Measurements from ENCODE around the gene THOC6. TPM values are rescaled to one million over a fixed set of nuclear protein-coding genes. Genes with fewer than 3 reads are reported as not detected.

The THOC6 gene
- 247 and 252 TPM in 2 replicates for total RNA-seq (2014; rRNA removed; shearing (Covaris generic); ENCODE audit: low replicate concordance)

DNA sequence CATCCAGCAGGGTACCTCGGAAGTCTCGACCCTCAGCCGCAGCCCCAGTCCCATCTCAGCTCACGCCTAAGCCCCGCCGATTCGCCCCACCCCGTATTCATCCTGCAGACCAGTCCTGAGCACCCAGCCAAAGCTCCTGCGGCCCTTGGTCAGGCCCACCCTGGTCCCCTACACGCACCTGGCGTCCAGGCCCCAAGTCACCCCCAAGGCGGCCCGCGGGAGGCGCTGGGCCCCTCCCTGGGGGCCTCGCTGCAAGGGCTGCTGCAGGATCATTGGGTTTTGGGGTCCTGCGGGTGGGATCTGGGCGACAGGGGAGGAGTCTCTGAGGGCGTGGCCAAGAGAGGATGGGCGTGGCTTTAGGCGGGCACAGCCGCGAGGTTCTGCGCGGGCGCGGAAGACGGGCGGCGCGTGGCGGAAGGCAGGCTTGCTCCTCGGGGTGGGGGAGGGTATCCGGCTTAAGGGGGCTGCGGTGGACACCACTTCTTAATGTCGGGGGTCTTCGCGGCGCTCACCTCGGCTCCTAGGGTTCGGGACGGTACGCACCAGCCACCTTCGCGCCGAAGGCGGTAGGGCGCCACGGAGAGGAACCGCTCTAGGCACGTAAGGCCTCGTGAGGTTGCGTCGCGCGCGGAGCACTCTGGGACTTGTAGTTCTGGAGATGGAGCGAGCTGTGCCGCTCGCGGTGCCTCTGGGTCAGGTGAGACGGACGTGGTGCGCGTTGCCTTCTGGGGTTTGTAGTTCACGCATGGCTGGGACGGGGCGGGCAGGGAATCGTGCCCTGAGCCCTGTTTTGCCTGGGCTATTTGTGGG is at the start of gene THOC6, which contains the start of gene HCFC1R1:
THOC6 (plus strand) TSS at position 367 of the 810 bp plus-strand sequence; CDS start at position 659, 292 bp downstream.
HCFC1R1 (minus strand) TSS at position 274 of the 810 bp plus-strand sequence; CDS start at position 273, 1 bp downstream.
- peak; percentile 97 for DNase-seq (ENCODE audit: low read depth)
- in situ Hi-C loops (cut with HindIII; ENCODE audit: low pct_unique_long_range_greater_than_20kb, low sequenced_read_pairs) = no loop called here

DNA sequence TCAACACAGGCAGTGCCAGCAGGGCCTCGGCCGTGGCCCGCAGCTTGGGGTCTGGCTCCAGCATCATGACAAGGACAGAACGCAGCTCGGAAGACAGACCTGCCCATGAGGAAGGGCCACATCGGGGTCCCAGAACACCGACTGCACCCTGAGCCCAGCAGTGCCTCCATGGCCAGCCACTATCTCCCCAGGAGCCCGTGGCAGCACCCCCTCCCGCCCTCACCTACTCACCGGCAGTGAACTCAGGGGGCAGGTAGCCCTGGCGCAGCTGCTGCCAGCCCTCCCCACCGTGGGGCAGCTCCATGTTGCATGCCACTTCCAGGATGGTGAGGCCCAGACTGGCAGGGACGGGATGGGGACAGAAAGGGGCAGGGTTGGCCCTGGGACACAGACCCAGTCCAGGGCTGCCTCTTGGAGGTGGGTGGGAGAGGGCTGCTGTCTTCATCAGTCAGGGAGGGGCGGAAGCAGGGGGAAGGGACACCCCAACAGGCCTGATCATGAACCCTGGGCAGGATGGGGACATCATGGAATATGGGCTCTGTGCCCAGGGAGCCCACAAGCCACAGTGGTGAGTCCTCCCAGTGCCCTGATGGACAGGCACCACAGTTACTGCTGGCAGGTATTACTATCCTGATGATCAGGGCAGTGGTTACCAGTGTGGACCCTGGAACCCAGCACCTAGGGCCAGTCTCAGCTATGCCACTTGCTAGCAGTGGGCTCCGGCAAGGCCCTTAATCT is 49.3 kb upstream of the THOC6 start:
- in situ Hi-C loops (cut with HindIII; ENCODE audit: low pct_unique_long_range_greater_than_20kb, low sequenced_read_pairs) = no loop called here
- DNase-seq (ENCODE audit: low read depth) = no peak

DNA sequence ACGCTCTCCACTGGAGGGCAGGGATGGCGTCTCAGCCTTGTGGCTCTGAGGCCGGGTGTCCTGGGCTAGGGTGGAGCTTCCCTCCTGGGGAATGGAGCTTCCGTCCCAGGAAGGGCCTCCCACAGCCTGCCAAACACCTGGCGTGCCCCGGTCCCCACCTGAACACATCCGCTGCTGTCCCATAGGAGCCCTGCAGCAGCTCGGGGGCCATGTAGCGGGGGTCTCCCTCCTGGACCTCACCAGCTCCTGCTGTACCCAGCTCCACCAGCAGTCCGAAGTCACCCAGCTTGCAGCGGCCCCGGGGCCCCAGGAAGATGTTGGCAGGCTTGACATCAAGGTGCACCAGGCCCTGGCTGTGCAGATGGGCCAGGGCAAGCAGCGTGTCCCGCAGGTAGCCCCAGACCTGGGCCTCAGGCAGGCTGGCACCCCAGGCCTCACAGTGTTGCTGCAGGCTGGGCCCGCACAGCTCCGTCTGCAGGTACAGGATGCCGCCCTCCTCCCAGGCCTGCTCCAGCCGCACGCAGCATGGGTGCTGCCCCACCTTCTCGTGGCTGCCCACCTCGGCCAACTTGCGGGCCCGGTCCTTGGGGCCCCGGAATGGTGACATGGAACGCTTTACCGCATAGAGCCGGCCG is 48.6 kb upstream of the THOC6 start:
- in situ Hi-C loops (cut with HindIII; ENCODE audit: low pct_unique_long_range_greater_than_20kb, low sequenced_read_pairs) = no loop called here
- DNase-seq (ENCODE audit: low read depth) = no peak

DNA sequence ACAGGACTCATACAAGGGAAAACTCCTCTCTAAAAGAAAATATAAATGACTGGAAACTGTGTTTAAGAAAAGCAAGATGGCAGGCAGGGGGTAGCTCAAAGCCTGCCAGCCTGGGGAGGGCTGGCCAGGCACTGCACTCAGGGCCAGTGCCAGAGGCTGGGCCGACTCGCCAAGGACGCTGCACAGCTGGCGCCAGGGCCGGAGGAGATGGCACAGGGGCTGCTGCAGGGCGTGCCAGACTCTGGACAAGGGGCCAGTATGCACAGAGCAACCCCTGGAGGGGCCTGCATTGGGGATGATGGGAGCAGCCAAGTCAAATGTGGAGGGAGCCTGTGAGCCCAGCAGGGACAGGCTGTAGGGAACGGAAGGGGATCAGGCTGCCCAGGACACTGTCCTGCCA is 47.6 kb upstream of the THOC6 start:
- no peak for DNase-seq (ENCODE audit: low read depth)
- in situ Hi-C loops (cut with HindIII; ENCODE audit: low pct_unique_long_range_greater_than_20kb, low sequenced_read_pairs) = no loop called here

DNA sequence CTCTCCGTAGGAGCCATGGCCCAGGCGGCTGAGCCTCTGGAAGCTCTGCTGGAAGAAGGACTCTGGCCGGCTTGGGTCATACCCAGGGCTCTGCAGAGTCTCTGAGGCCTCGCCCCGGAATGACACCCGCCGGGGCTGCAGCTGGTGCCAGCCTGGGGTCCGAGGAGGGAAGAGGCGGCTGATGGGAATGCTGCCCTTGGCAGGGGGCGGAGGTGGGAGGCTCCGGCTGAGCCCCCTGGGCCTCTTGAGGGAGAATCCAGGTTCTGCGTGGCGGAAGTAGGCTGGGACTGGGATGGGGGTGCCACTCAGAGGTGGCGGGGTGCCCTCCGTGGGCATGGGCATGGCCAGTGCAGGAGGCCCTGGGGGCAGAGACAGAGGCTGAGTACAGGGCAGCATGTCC is 47.2 kb upstream of the THOC6 start:
- in situ Hi-C loops (cut with HindIII; ENCODE audit: low pct_unique_long_range_greater_than_20kb, low sequenced_read_pairs) = no loop called here

DNA sequence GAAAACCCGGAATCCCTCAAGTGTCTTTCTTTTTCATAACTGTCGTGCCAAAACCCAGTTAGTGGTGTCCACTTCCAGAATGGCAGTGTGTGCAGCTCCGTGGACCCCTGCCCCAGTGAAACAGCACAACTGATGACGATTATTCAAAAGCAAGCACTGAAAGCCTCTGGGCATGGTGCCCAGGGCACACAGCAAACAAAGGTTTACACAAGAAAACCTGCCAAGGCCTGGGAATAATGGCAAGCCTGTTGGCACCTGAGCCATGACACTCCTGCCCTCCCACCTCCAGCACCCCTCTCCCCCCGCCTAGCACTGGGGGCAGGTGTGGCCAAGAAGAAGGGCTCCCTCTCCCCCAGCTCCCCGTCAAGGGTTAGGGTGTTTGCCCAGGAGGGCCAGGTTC is 46.4 kb upstream of the THOC6 start:
- in situ Hi-C loops (cut with HindIII; ENCODE audit: low pct_unique_long_range_greater_than_20kb, low sequenced_read_pairs) = no loop called here
- no peak for DNase-seq (ENCODE audit: low read depth)

More for the DNA sequence above, 47.2 kb upstream of the THOC6 start:
- no peak for DNase-seq (ENCODE audit: low read depth)

DNA sequence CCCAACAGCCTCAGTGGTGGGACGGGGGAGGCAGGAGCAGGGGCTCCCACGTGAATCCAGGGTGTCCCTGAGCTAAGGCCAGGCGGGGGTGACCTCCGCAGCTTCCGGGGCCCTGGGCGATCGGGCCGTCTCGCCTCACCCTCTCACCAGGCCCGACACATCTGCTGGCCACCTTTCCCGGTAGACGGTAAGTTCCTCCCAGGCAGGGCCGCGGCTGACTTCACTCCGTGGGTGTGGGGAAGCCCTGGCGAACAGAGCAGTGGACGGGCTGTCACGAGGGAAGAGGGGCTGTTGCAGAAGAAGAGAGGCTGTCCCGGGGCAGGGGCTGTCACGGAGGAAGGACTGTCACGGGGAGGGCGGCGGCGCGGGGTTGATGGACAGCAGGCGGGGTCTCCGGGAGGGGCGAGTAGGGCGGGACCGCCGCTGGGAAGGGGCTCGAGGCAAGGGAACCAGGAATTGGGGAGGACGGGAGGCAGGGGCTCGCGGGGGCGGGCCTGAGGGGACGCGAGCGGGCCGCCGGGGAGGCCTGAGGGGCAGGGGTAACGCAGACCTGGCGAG is 44.1 kb upstream of the THOC6 start:
- in situ Hi-C loops (cut with HindIII; ENCODE audit: low pct_unique_long_range_greater_than_20kb, low sequenced_read_pairs) = no loop called here
- DNase-seq (ENCODE audit: low read depth) = no peak

DNA sequence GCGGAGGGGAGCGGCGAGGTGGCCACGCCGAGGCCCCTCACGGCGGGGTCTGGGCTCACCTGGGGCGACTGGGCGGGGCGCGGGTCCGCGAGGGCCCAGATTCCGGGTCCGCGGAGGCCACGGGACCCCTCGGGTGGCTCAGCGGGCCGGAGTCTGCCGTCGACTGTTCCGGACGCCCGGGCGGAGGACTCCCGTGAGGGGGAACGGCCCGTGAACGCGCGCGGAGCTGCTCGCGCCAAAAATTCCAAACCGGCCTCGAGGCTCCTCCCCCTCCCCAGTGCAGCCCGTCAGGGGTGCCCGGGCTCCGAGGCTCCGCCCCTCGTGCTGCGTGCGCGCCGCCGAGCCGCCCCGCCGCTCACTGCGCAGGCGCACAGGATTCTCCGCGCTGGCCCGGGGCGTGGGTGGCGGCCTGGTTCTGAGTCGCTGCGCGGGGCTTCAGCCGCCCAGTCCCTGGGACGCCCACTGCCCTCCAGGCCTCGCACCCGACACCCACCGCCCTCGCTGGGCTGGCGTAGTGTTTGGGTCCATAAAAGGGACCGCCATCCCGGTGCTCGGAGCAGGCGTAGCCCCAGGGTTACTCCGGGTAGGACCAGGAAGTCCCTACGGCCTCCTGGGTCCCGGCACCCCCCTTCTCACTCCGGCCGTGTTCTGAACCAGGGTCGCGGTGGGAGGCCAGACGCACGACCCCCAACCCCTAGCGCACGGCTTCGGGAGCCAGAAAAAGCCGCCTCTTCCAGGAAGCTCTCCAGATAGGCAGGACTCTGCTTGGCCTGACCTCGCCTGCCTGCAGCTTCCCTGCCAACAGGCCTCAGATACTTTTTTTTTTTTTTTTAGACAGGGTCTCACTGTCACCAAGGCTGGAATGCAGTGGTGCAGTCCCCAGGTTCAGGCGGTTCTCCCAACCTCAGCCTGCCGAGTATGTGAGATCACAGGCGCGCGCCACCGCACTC is 43.3 kb upstream of the THOC6 start, which contains the start of gene PKMYT1:
PKMYT1 (minus strand) TSS at position 220 of the 950 bp plus-strand sequence. CDS start 789 bp downstream, outside the sequence.
- in situ Hi-C loops (cut with HindIII; ENCODE audit: low pct_unique_long_range_greater_than_20kb, low sequenced_read_pairs) = no loop called here
- DNase-seq (ENCODE audit: low read depth) = peak; percentile 92

DNA sequence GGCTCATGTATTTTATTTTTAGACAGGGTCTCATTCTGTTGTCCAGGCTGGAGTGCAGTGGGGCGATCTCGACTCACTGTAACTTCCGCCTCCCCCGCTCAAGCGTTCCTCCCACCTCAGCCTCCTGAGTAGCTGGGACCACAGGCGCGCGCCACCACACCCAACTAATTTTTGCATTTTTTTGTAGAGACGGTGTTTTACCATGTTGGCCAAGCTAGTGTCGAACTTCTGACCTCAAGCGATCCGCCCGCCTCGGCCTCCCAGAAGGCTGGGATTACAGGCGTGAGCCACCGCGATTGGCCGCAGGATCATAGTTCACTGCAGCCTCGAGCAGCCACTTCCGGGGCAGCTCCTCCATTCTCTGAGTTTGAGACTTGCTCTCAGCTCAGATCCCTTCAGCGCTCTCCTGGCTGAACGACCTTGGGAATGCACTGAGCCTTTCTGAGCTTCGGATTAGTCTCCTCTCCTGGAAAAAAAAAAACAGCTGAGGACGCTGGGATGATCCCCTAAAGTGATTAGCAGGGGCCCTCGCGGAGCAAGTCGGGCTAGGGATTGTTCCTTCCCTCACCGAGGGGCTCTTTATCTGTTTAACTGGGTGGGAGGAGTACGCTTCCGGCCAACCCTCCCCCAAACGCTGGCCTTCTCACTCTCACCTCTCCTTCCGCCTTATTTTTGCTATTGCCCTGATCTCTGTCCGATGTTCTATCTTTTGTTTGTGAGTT is 42.5 kb upstream of the THOC6 start:
- DNase-seq (ENCODE audit: low read depth) = no peak
- in situ Hi-C loops (cut with HindIII; ENCODE audit: low pct_unique_long_range_greater_than_20kb, low sequenced_read_pairs) = no loop called here

DNA sequence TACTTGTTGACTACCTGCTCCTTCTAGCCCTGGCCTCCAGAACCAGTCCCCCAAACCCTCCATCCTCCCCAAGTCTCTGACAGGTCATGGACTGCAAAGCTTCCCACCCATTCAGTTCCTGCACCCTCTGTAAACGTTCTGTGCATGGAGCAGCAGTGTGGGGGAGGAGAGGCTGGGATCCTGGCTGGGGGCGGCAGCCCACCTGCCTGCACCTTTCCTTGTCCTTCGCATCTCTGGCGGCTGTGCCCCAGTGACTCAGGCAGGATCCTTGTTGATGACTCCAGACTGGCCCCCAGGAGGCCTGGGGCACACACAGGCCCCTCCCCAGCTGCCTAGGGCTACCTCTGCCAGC is 42.0 kb upstream of the THOC6 start:
- in situ Hi-C loops (cut with HindIII; ENCODE audit: low pct_unique_long_range_greater_than_20kb, low sequenced_read_pairs) = no loop called here
- DNase-seq (ENCODE audit: low read depth) = no peak

DNA sequence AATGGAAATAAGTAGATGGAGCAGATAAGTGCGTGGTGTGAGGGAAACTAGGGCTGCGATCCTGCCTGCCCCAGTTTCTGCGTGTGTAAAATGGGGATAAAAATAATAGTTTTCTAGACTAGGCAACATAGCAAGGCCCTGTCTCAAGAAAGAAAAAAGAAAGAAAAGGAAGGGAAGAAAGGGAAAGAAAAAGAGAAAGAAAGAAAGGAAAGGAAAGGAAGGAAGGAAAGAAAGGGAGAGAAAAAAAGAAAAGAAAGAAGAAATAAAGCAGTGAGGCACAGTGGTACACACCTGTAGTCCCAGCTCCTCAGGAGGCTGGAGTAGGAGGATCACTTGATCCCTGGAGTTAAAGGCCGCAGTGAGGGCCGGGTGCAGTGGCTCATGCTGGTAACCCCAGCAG is 41.4 kb upstream of the THOC6 start:
- in situ Hi-C loops (cut with HindIII; ENCODE audit: low pct_unique_long_range_greater_than_20kb, low sequenced_read_pairs) = no loop called here

DNA sequence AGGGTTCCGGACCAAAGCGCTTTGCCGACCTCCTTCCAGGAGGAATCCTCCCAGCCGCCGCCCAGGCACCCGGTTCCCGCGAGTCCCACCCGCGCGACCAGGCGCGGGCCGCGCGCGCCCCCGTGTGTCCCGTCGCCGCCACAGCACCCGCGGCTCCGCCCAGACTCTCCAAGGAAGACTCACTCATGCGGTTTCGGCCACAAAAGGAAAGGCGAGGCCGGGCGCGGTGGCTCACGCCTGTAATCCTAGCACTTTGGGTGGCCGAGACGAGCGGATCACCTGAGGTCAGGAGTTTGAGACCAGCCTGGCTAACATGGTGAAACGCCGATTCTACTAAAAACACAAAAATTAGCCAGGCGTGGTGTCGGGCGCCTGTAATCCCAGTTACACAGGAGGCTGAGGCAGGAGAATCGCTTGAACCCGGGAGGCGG is 40.1 kb upstream of the THOC6 start:
- in situ Hi-C loops (cut with HindIII; ENCODE audit: low pct_unique_long_range_greater_than_20kb, low sequenced_read_pairs) = no loop called here
- peak; percentile 89 for DNase-seq (ENCODE audit: low read depth)

More for the DNA sequence above, 41.4 kb upstream of the THOC6 start:
- DNase-seq (ENCODE audit: low read depth) = no peak

DNA sequence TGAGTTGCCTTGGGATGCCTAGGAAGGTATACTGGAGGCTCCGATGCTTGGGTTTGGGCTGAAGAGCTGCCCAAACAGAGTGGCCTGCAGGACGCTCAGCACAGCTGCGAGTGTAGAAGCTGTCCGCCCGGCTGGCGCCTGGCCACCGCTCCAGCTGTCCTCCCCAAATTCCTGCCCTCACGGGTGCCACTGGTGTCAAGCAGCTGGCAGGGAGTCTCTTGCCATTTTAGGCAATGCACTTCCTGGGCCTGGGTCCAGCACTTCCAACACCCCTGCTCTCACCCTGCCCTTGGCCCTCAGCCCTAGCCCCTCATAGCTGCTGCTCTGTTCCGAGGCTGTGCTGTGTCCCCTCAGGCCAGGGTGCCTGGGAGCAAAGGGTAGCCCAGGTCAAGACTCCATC is 38.4 kb upstream of the THOC6 start:
- in situ Hi-C loops (cut with HindIII; ENCODE audit: low pct_unique_long_range_greater_than_20kb, low sequenced_read_pairs) = no loop called here
- DNase-seq (ENCODE audit: low read depth) = no peak

DNA sequence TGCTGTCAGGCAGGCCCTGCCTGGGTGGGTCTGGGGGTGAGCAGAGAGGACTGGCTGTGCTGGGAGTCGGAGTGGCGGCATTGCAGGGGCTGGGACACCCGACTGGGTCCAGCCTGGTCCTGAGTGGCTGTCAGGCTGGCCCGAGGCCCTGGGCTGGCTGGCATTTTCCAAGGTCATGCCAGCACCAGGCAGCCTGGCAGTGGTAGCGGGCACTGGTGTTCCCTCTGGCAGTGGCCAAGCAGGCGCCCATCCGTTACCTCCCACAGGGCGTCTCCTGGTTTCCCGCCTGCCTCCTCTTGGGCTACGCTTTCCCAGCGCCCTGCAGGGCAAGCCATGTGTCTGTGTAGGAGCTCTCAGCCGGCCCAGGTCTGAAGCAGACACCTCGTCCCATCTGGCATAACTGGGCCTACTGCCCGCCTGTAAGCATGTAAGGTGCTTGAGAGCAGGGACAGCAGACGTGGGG is 37.9 kb upstream of the THOC6 start:
- in situ Hi-C loops (cut with HindIII; ENCODE audit: low pct_unique_long_range_greater_than_20kb, low sequenced_read_pairs) = no loop called here
- no peak for DNase-seq (ENCODE audit: low read depth)

DNA sequence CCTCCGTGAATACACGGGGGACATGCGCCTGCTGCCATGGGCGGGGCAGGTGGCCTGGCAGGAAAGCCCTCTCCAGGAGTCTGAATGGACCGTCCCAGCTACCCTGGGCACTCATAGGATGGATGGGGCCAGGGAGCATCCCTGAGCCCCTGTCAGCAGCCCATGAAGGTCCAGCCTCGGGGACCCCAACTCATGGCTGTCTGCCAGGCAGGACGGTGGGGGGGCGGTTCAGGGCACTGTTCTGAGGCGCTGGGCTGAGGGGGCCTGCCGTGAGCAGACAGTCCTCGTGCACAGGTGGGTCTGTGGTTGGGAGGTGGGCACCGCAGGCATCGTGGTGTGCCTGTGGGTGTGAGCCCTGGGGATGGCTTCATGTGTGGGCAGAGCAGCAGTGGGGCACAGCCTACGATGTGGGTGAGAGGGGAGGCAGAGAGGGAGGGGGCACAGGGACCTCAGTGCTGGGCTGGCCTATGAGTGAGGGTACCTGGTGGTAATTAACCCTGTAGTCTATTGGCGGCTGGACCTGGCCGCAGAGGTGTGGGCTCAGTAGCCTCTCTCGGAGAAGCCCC is 37.1 kb upstream of the THOC6 start:
- no peak for DNase-seq (ENCODE audit: low read depth)
- in situ Hi-C loops (cut with HindIII; ENCODE audit: low pct_unique_long_range_greater_than_20kb, low sequenced_read_pairs) = no loop called here

DNA sequence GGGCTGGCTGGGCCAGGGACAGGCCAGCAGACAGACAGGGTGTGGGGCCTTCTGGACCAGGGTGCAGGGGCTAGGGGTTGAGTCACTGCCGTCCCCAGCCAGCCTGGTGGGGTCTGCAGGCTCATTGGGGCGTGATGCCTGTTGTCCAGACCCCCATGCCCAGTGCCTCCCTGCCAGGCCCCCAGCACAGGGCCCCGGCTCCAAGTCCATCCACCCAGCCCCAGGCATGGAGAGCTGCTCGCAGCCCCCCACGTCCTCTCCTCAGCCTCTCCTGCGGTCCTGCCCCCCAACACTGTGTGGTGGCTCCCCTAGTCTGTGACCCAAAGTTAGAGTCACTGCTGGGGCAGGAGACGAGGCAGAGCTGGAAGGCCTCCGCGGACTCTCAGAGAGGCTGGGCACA is 36.5 kb upstream of the THOC6 start:
- in situ Hi-C loops (cut with HindIII; ENCODE audit: low pct_unique_long_range_greater_than_20kb, low sequenced_read_pairs) = no loop called here
- DNase-seq (ENCODE audit: low read depth) = no peak

DNA sequence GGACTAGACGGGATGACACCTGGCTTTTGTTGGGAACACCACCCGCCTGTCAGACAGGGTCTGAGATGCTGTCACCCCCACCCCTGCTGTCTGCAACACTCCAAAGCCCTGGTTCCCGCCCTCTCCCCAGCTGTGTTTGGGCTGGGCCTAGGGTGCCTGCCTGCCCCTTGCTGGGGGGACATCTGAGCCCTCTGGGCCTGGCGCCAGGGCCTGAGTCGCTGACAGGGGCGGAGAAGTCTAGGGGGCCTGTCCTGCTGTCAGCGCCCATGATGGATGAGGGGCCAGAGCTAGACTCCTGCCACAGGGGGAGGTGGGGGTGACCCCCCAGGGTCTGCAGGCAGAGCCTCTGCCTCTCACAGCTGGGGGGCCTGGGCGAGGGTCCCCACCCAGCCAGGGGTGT is 36.0 kb upstream of the THOC6 start:
- no peak for DNase-seq (ENCODE audit: low read depth)
- in situ Hi-C loops (cut with HindIII; ENCODE audit: low pct_unique_long_range_greater_than_20kb, low sequenced_read_pairs) = no loop called here

Data from Caki2 (cell line).